ENCODE results near the gene GGA1.
A peak's percentile ranks its signal among the peaks of the same experiment; 100 is the strongest.
"Not testable (repeated sequence)": the region's sequence is repeated elsewhere in the genome, so short reads cannot be mapped to it uniquely, and the experiment has no call there.

GGA1 gene

DNA sequence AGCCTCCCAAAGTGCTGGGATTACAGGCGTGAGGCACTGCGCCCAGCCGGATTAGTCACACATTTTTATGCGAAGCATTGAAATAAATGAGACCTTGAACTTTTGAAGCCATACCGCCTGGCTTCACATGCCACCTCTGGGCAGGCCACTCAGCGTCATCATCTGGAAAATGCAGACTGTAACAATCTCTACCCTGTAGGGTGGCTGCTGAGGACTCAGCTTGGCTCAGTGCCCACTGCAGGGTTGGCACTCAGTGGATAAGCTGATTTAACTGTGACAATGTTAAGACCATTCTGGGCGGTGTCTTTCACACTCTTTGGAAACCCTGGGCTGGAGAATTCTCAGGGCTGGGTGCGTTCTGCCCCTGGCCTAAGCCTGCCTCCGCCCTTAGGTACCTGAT, 39.3 kb downstream of the GGA1 start:
- Histone ChIP-seq H3K4me3 (ENCODE audit: low read depth, low read length) (no peak overlapping the region), H3K36me3 (peaks cover 2% of the 10 kb centered on the region; the same call in 1 of the 2 replicates), H3K27me3 (no peaks in the 10 kb centered on the region), H3K9me3 (no peaks in the 10 kb centered on the region), H3K4me1 (no peaks in the 10 kb centered on the region)
- DNase-seq: no peak
- TF ChIP-seq, protein P1, sequence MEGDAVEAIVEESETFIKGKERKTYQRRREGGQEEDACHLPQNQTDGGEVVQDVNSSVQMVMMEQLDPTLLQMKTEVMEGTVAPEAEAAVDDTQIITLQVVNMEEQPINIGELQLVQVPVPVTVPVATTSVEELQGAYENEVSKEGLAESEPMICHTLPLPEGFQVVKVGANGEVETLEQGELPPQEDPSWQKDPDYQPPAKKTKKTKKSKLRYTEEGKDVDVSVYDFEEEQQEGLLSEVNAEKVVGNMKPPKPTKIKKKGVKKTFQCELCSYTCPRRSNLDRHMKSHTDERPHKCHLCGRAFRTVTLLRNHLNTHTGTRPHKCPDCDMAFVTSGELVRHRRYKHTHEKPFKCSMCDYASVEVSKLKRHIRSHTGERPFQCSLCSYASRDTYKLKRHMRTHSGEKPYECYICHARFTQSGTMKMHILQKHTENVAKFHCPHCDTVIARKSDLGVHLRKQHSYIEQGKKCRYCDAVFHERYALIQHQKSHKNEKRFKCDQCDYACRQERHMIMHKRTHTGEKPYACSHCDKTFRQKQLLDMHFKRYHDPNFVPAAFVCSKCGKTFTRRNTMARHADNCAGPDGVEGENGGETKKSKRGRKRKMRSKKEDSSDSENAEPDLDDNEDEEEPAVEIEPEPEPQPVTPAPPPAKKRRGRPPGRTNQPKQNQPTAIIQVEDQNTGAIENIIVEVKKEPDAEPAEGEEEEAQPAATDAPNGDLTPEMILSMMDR (IDR thresholded peaks at IDR 0.05; ENCODE audit: low read depth, low read length): no peak

DNA sequence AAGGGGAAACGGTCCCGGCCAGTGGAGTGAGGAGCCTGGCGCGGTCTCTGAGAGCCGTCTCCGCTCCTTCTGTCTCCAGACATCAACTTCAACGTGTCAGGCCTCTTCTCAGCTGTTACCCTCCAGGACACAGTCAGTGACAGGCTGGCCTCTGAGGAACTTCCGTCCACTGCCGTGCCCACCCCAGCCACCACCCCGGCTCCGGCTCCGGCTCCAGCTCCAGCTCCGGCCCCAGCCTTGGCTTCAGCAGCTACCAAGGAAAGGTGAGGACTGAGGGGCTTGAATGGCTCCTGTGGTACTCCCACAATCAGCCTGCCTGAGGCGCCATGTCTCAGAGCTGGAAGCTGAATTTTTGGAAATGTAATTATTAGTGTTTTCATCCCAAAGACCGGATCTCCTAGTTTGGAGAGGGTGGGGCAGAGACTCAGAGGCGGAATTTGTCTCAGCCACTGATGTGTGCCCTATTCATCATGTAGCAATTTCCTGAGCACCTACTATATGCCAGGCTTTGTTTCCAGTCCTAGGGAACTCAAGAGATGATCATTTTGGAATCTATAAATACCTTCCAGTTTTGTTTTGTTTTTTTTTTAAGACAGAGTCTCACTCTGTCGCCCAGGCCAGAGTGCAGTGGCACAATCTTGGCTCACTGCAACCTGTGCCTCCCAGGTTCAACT, 42.0 kb downstream of the GGA1 start:
- no peaks in the 10 kb centered on the region; the same call in 1 of the 2 replicates for H3K36me3 ChIP-seq
- H3K4me3 ChIP-seq (ENCODE audit: low read depth, low read length): no peak overlapping the region
- H3K27me3 ChIP-seq: no peaks in the 10 kb centered on the region
- TF ChIP-seq, protein P1 (IDR thresholded peaks at IDR 0.05; ENCODE audit: low read depth, low read length): no peak
- no peaks in the 10 kb centered on the region for H3K9me3 ChIP-seq
- H3K4me1 ChIP-seq: no peaks in the 10 kb centered on the region
- DNase-seq: no peak

DNA sequence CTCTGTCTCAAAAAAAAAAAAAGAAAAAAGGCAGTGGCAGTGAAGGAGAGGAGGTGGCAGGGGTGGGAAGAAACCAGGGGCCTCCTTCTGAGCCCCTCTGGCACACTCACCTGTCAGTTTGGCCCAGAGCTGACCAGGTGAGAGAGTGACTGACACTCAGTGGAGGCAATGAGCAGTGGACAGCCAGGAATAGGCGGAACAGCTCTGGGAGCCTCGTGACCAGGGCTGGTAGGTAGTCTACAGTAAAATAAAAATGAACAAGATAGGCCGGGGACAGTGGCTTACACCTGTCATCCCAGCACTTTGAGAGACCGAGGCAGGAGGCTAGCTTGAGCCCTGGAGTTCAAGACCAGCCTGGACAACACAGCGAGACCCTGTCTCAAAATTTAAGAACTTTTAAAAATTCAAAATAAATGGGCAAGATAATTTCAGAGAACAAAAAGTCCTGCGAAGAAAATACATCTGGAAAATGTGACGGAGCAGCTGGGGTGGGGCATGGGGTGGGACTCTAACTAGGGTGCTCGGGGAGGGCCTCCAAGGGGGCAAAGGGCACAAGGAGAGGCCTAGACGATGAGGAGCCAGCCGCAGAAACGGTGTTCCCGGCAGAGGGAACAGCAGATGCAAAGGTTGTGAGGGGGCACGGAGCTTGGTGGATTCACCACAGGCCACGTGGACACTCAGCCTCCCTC, 46.1 kb downstream of the GGA1 start:
- Histone ChIP-seq H3K4me3 (ENCODE audit: low read depth, low read length) (no peak overlapping the region), H3K27me3 (no peaks in the 10 kb centered on the region), H3K36me3 (no peaks in the 10 kb centered on the region; the same call in 1 of the 2 replicates), H3K9me3 (no peaks in the 10 kb centered on the region), H3K4me1 (peaks cover 3% of the 10 kb centered on the region; the same call in 1 of the 2 replicates)
- TF ChIP-seq, protein P1 (IDR thresholded peaks at IDR 0.05; ENCODE audit: low read depth, low read length): no peak
- DNase-seq: no peak

DNA sequence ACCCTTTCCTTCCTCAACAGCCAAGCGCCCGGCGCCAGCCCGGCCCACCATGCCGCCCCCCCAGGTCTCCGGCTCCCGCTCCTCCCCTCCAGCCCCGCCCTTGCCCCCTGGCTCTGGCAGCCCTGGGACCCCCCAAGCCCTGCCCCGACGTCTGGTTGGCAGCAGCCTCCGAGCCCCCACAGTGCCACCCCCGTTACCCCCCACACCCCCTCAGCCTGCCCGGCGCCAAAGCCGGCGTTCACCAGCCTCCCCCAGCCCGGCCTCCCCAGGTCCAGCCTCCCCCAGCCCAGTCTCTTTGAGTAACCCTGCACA, 46.6 kb downstream of the GGA1 start:
- Histone ChIP-seq H3K4me3 (ENCODE audit: low read depth, low read length) (no peak overlapping the region), H3K27me3 (no peaks in the 10 kb centered on the region), H3K4me1 (peaks cover 4% of the 10 kb centered on the region; the same call in 1 of the 2 replicates), H3K9me3 (no peaks in the 10 kb centered on the region), H3K36me3 (no peaks in the 10 kb centered on the region; the same call in 1 of the 2 replicates)
- TF ChIP-seq, protein P1 (IDR thresholded peaks at IDR 0.05; ENCODE audit: low read depth, low read length): no peak
- DNase-seq: no peak

DNA sequence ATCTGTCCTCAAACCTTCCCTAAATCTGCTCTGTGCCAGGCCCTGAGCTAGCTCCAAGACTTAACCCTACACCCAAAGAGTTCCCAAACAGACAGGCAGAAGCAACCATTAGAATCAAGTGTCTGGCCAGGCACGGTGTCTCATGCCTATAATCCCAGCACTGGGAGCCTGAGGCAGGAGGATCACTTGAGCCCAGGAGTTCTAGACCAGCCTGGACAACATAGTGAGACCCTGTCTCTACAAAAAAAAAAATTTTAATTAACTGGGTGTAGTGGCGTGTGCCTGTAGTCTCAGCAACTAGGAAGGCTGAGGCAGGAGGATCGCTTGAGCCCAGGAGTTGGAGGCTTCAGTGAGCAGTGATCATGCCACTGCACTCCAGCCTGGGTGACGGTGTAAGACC, 47.9 kb downstream of the GGA1 start:
- H3K4me3 ChIP-seq (ENCODE audit: low read depth, low read length); H3K9me3 ChIP-seq; H3K36me3 ChIP-seq; DNase-seq; H3K27me3 ChIP-seq: not testable (repeated sequence)
- peaks cover 10% of the 10 kb centered on the region for H3K4me1 ChIP-seq

DNA sequence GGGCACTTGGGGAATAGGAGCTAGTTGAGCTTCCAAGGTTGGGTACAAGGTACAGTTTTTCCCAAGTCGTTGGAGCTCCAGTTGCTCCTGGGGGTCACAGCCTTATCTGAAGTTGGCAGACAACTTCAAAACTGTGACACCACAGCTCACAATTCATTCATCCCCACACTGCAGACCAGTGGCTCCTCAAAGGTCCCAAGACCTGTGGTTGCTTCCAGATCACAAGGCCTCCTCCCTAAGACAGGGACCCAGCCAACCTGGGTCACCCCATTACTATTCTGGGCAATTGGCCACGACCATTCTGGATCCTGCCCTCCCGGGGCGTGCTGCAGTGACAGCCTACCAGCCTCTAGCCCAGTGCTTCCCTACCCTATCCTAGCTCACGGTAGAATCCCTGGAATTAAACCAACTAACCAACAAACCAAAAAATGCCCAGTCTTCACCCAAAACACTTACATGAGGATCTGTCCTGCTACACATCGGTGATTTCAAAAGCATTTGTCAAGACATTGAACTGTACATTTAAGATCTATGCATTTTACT, 49.0 kb downstream of the GGA1 start:
- TF ChIP-seq, protein P1 (IDR thresholded peaks at IDR 0.05; ENCODE audit: low read depth, low read length): no peak
- DNase-seq: no peak
- Histone ChIP-seq H3K4me1 (peaks cover 11% of the 10 kb centered on the region), H3K36me3 (peaks cover 4% of the 10 kb centered on the region), H3K9me3 (no peaks in the 10 kb centered on the region), H3K4me3 (ENCODE audit: low read depth, low read length) (peak overlapping the region; percentile 85), H3K27me3 (no peaks in the 10 kb centered on the region)
